Fibroblast of the conjunctiva (primary cell): Measurements from ENCODE around the gene NRXN2.
A peak's percentile ranks its signal among the peaks of the same experiment; 100 is the strongest.

Source experiments
- DNase-seq: peaks from one replicate; pipeline ENCODE4 v3.0.0-alpha.2; 2010; ENCODE audit warnings: low read depth

Gene NRXN2

DNA sequence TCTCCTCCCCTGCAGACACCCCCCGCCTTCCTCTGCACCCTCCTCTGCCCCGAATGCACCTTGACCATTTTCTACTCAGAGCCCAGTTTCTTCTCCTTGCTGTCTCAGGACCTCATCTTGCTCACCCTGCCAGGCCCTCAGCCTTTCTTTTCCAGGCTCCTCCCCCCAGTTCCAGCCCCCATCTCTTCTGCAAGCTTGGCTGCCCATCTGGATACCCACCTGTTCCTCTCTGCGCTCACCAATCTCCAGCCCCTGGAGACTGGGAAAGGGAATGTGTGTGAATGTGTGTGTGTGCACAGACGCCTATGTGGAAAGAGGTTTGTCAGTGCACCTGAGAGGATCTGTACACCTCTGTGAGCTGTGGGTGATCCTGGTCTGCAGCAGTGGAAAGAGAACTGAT, 95.6 kb downstream of the NRXN2 start:
- DNase-seq = no peak

DNA sequence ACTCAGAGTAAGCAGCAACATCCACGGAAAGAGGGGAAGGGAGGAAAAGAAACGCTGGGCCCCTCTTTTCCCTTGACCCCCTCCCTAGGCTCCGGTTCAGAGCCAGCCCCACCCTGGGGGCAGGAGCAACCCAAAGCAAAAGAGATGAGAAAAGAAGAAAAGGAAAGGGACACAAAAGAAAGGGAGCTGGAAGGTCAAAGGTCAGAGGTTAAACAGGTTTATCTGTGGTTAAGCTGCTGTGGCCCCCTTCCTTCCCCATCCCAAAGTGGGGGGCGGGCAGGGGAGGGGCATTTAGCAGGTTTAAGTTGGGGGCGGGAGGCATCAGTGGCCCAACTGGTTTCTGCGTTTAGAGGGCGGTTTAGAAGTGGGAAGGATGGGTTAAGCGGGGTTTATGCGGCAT, 96.4 kb downstream of the NRXN2 start:
- no peak for DNase-seq

DNA sequence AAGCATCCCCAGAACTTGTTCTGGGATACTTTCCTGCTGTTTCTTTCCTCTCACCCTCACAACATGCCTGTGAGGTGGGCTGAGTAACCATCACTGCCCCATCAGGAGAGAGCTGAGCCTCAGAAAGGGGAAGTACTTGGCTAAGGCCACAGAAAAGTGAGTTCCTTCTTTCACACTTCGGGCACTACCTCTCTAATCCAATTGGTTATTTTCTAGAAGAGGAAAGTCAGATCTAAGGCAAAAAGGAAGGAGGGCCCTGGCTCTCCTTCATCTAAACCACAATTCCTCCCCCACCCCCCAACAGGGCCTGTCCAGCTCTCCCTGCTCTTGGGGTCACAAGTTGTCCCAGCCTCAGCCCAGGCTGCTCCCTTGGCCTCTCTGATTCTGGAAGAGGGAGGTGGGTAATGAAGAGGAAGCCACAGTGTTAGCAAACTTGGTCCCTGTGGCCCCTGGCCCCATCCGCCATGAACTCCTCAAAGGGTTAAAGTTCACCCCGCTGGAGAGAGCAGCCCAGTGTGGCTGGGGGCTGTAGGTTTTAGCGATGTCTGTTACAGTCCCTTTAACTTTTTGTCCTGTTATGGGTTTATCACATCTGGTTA, 98.0 kb downstream of the NRXN2 start:
- no peak for DNase-seq

DNA sequence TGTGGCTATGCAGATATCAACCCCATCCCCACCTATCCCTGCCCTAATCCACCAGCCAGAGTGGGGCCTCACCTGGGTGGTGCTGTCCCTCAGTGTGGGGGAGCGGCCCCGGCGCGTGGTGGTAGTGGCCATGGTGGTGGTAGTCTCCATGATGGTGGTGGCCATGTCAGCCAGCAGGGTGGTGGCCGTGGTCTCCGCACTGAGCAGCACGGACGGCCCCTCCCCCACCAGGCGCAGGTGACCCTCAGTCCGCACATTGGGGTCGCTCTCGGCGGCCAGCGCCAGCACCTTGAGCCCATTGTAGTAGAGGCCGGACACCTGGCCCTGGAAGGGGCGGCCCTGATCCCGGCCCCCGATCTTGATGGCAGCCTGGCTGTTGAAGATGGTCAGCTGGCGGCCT, 100.3 kb downstream of the NRXN2 start:
- no peak for DNase-seq

DNA sequence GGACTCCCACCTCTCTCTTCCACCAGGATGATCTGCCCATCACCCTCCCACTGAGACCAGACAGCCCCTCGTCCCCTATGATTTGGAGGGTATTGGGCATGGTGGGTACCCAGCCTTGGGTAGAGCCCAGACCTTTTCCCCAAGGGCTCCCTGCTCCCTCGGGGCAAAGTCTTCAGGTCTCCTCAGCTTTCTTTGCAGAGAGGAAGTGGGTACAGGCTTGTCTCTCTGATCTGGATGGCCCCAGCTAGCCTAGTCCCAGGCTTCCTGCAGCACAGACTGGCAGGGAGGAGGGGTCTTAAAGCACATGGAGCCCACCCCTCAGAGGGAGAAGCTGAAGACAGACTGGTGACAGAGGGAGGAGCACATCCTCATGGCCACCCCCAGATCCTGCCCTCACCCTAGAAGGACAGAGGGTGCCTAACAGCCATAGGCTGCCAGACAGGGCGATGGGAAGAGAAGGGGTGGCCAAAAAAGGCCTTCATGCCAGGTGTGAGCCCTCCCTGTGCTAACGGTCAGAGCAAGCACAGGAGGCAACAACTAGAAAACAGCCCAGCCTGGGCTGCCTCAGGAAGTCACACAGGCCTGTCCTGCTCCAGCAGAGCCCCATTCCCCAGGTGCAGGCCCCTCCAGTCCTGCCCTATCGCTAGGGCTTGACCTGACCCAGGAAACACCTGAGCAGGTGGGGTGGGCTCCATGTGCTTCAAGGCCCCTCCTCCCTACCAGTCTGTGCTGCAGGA, 101.5 kb downstream of the NRXN2 start:
- no peak for DNase-seq

DNA sequence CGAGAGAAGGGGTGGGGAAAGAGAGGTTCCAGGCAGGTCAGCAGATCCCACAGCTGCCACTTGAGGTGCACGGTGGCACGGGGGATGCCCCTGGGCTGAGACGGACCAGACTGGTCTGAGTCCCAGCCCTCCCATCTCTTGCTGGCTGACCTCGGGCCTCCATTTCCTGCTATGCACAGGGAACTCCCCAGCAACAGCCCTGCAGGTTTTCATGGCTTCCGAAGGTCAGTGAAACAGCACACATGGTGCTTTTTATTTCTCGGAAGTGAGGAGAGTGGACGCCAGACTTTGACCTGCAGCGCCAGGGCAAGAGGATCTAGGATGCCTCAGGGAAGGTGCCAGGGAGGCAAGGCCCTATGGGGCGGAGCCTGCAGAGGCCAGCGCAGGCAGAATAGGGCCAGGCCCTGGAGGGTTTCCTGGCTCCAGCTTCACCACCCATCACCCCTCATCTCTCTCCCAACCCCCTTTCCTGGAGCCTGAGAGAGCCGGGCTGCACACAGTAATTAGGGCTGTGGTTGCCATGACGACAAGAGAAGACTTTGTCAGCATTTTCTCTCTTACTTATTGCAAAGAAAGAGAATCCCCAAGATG, 102.5 kb downstream of the NRXN2 start:
- DNase-seq = no peak

DNA sequence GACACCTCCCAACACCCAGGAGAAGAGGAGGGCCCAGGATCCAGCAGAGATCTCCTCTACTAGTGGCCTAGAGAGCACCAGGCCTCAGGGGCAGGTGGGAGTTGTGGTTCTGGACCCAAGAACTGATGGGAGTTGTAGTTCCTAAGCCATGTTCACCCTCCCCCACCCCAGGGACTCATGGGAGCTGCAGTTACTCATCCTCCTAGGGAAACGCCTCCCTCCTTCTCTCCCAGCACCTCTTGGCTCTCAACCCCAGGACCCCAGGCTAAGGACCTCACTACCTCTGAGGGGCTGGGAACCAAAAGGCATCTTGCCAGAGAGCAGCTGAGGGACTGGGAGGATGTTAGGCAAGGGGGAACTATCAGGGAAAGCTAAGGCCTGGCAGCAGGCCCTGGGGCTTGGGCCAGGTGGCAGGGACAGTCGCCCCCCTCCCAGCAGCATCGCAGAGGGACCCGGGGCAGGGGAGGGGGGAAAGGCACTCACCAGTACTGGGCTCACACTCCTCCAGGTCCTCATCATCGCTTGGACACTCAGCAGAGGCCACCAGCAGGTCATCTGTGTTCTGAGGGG, 103.1 kb downstream of the NRXN2 start:
- DNase-seq = peak; percentile 38

DNA sequence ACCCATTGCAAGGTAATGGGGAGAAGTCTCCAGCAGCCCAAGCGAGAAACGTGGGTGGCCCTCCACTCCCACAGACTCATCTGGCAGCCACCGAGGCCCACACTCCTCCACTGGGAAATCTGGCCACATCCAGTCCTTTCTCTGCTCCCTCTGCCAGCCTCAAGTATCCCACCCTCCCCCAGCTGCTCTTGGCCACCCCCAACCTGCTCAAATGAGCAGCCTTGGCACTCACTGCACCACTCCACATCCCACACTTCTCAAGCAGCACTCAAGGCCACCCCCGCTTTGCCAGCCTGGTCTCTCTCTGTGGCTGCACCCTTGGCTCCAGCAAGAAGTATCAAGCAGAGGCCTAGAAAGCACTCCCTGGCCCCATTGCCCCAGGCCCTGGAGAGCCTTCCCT, 103.8 kb downstream of the NRXN2 start:
- no peak for DNase-seq

DNA sequence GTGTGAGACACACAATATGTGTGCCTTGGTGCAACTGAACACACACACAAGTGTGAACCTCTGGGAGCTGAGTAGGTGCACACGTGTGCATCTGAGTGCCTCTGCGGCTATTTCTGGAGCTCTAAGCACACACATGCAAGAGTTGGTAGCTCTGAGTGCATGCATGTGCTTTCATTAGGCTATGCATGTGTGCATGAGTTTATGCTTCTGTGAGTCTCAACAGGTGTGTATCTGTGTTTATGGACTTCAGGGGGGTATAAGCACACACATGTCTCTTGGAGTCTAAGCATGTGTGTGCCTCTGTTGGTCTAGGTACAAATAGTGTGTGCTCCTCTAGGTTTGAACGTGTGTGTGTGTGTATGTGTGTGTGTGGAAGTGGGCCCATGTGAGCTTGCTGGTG, 106.2 kb downstream of the NRXN2 start:
- no peak for DNase-seq

DNA sequence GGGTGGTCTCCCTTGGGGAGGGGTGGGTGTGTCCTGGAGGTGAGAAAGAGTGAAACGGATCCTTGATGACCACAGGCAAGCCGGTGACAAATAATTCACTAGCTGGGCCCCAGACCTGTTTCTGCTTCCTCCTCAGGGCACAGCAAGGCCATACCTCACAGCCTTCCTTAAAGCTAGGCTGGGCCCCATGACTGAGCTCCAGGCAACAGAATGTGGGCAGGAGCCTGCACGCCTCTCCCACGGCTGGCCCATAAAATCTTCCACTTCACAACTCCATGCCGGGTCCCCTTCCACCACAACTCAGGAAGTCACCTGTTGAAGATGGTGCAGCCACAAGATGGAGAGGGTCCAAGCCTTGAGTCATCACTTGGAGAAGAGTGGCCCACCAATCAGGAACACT, 108.1 kb downstream of the NRXN2 start:
- DNase-seq = no peak

DNA sequence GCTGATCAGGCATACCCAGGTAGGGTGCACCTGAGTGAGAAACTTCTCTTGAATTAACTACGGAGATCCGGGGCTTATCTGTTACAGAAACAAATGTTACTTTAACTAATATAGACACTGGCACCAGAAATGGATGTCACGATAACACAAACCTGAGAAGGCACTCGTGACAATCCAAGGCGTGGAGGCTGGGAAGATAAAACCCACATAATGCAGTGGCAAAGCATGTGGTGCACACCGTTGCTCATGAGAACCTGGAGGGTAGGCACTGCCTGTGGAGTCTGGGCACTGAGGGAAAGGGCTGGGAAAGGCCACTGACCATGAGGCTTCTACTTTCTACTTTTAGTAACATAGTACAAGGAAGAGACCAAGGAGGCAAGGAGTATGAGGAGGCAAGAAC, 109.3 kb downstream of the NRXN2 start:
- DNase-seq = no peak

DNA sequence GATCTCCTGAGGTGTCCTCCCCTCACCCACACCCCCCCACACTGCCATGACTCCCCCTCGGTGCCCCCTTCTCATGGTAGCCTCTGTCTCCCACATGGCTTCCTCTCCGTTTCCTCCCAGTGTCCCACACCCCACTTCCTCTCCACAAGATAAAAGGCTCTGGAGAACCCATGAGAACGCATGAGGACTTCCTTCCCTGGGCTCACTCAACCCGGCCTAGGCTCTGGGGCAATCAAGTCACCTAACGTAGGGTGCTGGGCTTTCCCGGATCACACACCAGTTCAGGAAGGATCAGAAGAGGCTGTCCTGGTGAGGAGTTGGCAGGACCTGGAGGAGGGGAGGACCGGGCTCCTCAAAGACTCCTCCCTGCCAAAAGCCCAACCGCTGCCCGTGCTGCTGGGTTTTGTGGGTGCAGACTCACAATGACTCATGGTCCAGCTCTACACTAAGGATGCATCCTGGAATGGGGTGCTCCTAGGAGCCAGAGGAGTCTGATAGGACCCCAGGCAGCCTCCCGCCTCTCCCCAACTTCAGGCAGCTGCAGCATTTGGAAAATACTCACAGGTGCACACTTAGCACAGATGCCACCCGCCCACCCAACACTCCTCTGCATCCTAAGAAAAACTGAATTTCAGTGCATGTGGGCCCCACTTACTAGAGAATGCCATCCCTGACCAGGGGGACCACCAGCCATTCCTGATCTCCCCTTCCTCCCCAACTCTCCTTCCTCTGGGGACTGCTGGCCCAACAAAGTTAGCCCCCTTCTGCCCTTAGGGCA, 110.9 kb downstream of the NRXN2 start:
- no peak for DNase-seq

DNA sequence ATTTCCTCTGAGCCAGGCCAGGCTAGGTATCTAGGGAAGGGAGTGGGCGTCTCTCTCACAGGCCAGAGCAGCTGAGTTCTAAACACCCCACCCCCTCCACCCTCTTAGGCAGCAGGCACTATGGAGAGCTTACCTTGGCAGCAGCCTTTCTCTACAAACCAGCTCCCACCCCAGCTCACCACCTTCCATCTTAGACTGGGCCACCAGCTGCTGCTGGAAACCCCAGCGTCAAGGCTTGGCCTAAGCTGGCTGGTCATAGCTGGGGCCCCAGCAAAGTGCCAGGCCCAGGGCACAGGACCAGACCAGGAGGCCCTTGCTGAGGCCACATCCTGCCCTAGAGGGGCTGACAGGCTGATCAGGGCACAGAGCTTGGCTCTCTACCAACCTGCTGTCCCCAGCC, 111.8 kb downstream of the NRXN2 start:
- no peak for DNase-seq

DNA sequence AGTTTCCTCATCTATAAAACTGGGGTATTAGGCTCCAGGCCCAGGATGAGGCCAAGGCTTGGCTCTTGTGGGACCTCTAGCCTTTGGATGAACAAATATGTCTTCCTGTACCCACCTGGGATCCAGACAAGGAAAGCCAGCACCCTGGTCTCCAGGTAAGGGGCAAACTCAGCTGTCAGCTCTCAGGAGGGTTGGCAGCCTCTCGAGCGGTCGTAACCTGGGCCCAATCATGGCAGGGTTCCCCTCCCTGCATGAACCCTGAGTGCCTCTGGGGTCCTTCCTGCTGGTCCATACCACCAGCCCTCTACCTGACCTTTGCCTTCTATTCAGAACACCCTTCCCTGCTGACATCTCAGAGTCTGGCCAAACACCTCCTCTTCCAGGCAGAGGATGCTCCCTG, 112.4 kb downstream of the NRXN2 start:
- no peak for DNase-seq

DNA sequence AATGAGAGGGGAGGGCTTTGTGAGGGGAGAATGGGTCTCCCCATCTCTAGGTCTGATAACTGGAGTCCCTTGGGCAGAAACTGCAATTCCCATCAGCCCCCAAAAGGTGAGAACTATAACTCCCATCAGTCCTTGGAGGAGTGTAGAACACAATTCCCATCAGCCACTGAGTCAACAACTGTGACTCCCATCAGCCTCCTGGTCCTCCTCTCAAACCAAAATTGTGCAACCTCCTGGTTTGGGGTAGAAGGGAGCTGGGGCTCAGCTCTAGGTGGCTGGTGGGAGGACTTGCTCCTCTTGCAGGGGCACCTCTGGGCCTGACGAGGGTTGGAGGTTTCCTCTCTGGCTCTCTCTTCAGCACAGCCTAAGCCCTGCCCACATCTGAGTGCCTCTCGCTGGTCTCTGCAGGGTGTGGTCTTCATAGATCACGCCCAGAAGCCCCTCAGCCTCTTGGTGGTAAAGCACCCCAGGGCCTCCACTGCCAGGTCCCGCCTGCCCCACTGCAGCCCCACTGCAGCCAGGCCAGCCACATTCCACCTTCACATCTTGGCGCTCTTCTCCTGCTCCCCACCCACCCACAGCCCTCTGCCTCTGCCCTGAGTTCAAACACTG, 113.5 kb downstream of the NRXN2 start:
- no peak for DNase-seq

DNA sequence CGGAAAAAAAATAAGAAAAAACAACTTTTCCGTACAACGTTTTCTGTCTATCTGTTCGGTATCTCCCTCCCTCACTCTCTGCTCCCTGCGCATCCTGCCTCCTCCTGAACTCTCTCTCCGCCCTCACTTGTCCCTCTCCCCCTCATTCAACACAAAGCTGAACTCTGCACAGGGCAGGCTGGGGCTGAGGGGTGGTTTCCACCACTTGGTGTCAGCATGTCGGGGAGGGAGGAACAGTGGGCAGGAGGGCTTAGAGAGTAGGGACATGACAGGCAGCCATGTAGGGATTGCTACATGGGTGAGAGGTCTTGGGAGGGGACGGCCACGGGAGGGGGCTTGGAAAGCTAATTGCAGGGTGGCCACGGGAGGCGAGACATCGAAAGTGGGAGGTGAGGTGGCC, 114.4 kb downstream of the NRXN2 start:
- DNase-seq = no peak

DNA sequence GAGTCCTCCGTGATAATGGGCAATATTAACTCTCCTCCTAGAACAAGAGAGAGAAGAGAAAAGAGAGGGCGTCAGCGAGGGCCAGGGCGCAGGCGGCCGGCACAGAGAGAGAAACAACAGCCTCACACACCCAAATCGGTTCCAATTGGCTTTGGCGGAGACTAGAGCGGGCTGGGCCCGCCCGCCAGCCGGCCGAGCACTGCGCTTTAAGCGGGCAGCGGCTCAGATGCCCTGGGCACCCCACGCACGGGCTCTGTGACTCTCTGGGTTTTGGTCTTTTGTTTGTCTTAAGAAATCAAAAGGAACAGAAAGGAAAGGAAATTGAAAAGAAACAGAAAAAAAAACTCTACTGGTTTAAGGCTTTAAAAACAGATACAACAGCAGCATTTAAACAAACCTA, 115.0 kb downstream of the NRXN2 start:
- DNase-seq = no peak

DNA sequence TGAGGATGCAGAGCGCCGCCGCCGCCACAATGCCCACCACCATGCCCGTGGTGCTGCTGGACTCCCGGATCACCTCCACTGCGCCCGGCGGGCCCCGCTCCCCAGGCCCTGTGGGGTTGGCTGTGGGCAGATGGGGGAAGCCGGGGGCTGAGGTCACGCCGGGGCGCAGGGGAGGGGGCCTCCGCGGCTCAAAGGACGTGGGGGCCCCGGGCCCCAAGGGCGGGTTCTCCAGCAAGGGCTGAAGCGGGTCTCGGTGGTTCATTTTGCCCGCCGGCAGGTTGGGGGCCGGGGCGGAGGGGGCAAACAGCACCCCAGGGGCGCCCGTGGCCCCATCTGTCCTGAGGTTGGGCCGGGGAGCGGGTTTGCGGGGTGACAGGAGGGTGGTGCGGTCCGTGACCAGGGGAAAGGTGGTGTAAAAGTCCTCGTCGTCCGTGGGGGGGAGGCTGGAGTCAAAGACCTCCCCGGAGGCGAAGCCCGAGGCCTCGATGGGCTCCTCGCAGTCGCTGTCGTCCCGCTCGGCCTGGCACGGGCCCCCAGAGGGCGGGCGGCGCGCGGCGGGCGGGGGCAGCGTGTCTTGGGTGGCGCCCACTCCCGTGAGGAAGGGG, 115.5 kb downstream of the NRXN2 start:
- no peak for DNase-seq

DNA sequence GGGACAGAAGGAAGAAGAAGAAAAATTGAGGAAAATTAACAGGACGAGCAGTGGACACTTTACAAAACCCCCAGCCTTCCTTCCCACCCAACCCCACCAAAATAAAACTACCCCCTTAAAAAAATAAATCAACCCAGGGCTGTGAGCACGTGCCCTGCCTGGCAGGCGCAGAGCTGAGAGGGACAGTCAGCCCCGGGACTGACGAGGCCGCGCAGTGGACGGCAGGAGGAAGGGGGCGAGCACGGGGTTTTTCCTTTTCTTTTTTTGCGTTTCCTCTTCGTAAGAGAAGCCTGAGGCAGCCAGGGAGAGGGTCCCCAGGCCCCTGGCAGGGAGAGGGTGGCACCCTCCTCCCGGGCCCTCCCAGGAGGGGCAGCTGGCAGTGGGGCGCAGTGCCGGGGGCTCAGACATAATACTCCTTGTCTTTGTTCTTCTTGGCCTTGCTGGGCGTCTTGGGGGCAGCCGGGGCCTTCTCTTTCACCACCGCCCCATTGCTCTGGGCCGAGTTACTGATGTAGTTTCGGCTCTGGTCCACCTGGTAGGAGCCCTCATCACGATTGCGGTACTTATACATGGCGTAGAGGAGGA, 116.1 kb downstream of the NRXN2 start:
- DNase-seq = no peak

DNA sequence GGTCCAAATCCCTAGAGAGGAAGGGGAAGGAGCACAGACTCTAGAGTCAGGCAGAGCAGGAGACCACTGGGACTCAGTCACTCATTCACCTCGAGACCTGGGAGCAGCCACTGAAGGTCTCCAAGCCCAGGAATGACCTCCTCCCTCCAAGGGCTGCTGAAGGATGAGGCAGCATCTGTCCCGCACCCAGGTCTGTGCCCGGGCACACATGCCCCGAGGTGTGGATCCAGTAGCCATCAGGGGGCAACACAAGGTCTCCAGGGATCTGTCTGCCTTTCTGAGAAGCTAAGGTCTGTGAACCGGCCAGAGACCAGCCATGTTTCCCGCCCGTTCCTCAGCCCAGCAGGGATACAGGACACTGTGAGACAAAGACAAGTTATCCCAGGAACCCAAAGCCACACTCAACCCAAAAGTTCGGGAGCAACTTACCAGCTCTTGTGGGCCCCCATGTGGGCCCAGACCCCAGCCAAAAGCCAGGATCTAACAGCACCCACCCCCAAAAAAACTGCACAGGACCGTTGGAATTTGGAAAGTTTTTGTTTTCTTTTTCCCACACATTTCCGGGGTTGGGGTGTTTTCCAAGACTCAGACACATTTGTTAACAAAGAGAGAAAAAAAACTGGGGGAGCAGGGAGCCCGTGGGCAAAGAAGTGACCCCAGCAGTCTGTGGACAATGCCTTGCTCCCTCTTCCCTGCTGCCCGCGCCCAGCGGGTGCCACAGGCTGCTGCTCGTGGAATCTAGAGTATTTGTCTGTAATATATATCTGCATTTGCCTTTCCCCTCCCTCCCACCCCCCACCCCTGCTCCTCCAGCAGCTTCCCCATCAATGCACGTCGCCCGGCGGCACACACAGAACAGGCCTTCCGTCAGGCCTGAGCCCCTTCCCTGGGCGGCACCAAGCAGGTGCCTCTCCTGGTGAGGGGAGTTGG, 117.1 kb downstream of the NRXN2 start:
- no peak for DNase-seq
